DND-41 (cell line): ENCODE measurements around the gene CYP19A1.

ENCODE experiments used
- ATAC-seq: fragments of 200-7000 bp; cut with Tn5 transposase; 3 replicates; pipeline ENCODE4 v1.9.1; 2021; ENCODE audit warnings: low read depth; ENCODE audit not compliant: insufficient read depth
- DNase-seq: peaks from one replicate; pipeline ENCODE4 v3.0.0-alpha.2; 2020
- H2AFZ ChIP-seq: 2 replicates; pipeline ENCODE4 v1.6.0; 2012; ENCODE audit warnings: low read depth, low read length
- H3K27ac ChIP-seq: 2 replicates; pipeline ENCODE4 v1.5.1; 2012; ENCODE audit warnings: low read length, inconsistent platforms
- H3K27me3 ChIP-seq: fragments of 200-600 bp; sonication (generic); 2 replicates; pipeline ENCODE4 v1.6.0; 2012; ENCODE audit warnings: low read length, mild to moderate bottlenecking, inconsistent platforms; ENCODE audit not compliant: insufficient read depth, poor library complexity
- H3K36me3 ChIP-seq: 2 replicates; pipeline ENCODE4 v1.5.1; 2012; ENCODE audit warnings: low read length, inconsistent platforms; ENCODE audit not compliant: insufficient read depth
- H3K4me1 ChIP-seq: 2 replicates; pipeline ENCODE4 v1.5.1; 2012; ENCODE audit warnings: mild to moderate bottlenecking, low read length; ENCODE audit not compliant: insufficient read depth
- H3K4me2 ChIP-seq: 2 replicates; pipeline ENCODE4 v1.6.0; 2012; ENCODE audit warnings: mild to moderate bottlenecking, moderate library complexity, low read length, inconsistent platforms; ENCODE audit not compliant: insufficient read depth
- H3K4me3 ChIP-seq, 2 experiments: fragments of 200-600 bp in 1 of 2; shearing (Covaris generic) in 1 of 2; 2 replicates each; pipeline ENCODE4 v1.5.1; 2012 to 2016; ENCODE audit warnings: inconsistent platforms in 2 of 2, low read length in 2 of 2, mild to moderate bottlenecking in 2 of 2, low read depth in 1 of 2, moderate library complexity in 1 of 2
- H3K79me2 ChIP-seq: 2 replicates; pipeline ENCODE4 v1.6.0; 2012; ENCODE audit warnings: low read length, inconsistent platforms; ENCODE audit not compliant: insufficient read depth
- H3K9ac ChIP-seq: 2 replicates; pipeline ENCODE4 v1.6.0; 2012; ENCODE audit warnings: low read depth, mild to moderate bottlenecking, inconsistent platforms, low read length, moderate library complexity
- H3K9me3 ChIP-seq: 2 replicates; pipeline ENCODE4 v1.5.1; 2012; ENCODE audit warnings: low read length, moderate library complexity, mild to moderate bottlenecking, inconsistent platforms; ENCODE audit not compliant: insufficient read depth, severe bottlenecking
- H4K20me1 ChIP-seq: 2 replicates; pipeline ENCODE4 v1.6.0; 2012; ENCODE audit warnings: low read length; ENCODE audit not compliant: insufficient read depth
- EZH2 ChIP-seq: IDR thresholded peaks from 3 replicates; pipeline ENCODE4 v1.6.1; 2012; ENCODE audit warnings: borderline replicate concordance, low read depth, mild to moderate bottlenecking, moderate library complexity, low read length, inconsistent platforms; ENCODE audit not compliant: severe bottlenecking
- TF ChIP-seq, protein P1 (sequence below): IDR thresholded peaks from 2 replicates; pipeline ENCODE4 v1.5.1; 2012; ENCODE audit warnings: borderline replicate concordance, low read length, moderate library complexity, mild to moderate bottlenecking; ENCODE audit not compliant: poor library complexity, severe bottlenecking; ENCODE audit errors: extremely low read depth

The CYP19A1 gene

DNA sequence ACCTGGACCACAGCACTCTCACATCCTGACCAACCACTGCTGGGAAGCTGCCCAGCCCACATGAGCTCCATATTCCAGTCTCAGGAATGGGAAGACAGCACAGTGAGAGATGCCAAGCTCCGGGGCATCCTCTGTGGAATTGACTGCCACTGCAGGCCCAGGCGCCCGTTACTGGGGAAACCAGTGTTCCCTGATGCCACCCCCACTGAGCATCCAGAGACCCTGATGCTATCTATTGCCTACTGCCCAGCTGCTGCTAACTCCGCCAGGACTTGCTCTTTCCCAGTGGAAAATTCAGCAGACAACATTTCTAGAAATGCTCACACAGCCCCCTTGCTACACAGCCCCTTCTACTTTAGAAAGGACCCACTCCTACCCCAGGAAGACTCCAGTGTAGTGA, 57.6 kb downstream of the CYP19A1 start:
- H3K4me2 ChIP-seq: no peak overlapping the region
- ATAC-seq (no peak), DNase-seq (no peak)
- no peaks in the 10 kb centered on the region for H4K20me1 ChIP-seq
- H3K27ac ChIP-seq: no peak overlapping the region
- H3K27me3 ChIP-seq: peaks cover 6% of the 10 kb centered on the region
- no peaks in the 10 kb centered on the region for H3K9me3 ChIP-seq
- no peak for TF ChIP-seq EZH2
- TF ChIP-seq, protein P1, sequence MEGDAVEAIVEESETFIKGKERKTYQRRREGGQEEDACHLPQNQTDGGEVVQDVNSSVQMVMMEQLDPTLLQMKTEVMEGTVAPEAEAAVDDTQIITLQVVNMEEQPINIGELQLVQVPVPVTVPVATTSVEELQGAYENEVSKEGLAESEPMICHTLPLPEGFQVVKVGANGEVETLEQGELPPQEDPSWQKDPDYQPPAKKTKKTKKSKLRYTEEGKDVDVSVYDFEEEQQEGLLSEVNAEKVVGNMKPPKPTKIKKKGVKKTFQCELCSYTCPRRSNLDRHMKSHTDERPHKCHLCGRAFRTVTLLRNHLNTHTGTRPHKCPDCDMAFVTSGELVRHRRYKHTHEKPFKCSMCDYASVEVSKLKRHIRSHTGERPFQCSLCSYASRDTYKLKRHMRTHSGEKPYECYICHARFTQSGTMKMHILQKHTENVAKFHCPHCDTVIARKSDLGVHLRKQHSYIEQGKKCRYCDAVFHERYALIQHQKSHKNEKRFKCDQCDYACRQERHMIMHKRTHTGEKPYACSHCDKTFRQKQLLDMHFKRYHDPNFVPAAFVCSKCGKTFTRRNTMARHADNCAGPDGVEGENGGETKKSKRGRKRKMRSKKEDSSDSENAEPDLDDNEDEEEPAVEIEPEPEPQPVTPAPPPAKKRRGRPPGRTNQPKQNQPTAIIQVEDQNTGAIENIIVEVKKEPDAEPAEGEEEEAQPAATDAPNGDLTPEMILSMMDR: no peak
- H3K36me3 ChIP-seq: no peaks in the 10 kb centered on the region
- no peak overlapping the region for H3K4me3 ChIP-seq
- no peak overlapping the region for H3K9ac ChIP-seq
- H2AFZ ChIP-seq: no peak overlapping the region
- H3K4me1 ChIP-seq: peaks cover 14% of the 10 kb centered on the region
- no peaks in the 10 kb centered on the region for H3K79me2 ChIP-seq

DNA sequence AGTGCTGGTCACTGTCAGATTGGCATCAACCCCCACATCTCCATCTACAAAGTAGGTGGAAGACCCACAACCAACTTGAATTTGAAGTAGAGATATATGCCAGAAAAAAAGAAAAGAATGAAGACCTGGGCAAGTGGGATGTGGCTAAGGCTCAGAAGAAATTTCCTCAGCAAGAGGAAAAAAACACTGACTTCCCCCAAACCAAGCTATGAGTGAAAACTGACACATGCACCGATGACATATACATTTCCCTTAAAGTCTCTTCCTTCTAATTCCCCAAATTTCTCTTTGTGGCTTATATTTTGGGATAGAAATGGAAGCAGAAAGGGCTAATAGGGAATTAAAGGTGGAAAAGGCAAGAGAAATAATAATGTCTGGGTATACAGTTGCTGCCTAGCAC, 59.0 kb downstream of the CYP19A1 start:
- H4K20me1 ChIP-seq: no peaks in the 10 kb centered on the region
- H3K27ac ChIP-seq: no peak overlapping the region
- H2AFZ ChIP-seq: no peak overlapping the region
- no peaks in the 10 kb centered on the region; the same call in 1 of the 2 replicates for H3K4me1 ChIP-seq
- H3K79me2 ChIP-seq: no peaks in the 10 kb centered on the region
- H3K4me3 ChIP-seq: no peak overlapping the region
- no peak overlapping the region for H3K9ac ChIP-seq
- H3K4me2 ChIP-seq: no peak overlapping the region
- no peaks in the 10 kb centered on the region for H3K9me3 ChIP-seq
- TF ChIP-seq EZH2: no peak
- TF ChIP-seq, protein P1: no peak
- no peak for ATAC-seq
- peaks cover 9% of the 10 kb centered on the region for H3K27me3 ChIP-seq
- DNase-seq: no peak
- no peaks in the 10 kb centered on the region for H3K36me3 ChIP-seq

DNA sequence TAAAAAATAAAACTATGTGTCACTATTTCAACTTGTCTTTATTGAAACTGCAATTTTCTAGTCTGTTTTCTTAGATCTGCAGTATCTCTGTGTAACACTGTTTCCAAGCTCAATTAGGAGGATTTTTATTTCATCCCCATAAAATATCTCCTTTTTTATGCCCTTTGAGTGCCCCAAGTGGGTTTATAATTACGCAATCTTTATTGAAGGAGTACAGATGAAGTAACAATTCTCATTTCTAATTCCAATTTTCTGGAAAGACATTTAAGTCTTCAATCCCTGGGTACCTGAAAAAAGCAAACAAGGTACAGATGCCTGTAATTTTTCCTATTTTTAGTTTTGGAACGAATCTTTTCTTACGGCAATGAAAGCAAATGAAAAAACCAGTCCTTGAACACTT, 61.3 kb downstream of the CYP19A1 start:
- H4K20me1 ChIP-seq: no peaks in the 10 kb centered on the region
- no peak for DNase-seq
- no peak overlapping the region for H3K27ac ChIP-seq
- no peaks in the 10 kb centered on the region for H3K4me1 ChIP-seq
- H3K27me3 ChIP-seq: peaks cover 9% of the 10 kb centered on the region
- no peaks in the 10 kb centered on the region for H3K9me3 ChIP-seq
- H3K4me2 ChIP-seq: no peak overlapping the region
- no peaks in the 10 kb centered on the region for H3K36me3 ChIP-seq
- ATAC-seq: no peak
- H3K4me3 ChIP-seq: no peak overlapping the region
- H3K79me2 ChIP-seq: no peaks in the 10 kb centered on the region
- H3K9ac ChIP-seq: no peak overlapping the region
- H2AFZ ChIP-seq: no peak overlapping the region
- TF ChIP-seq, protein P1: no peak
- no peak for TF ChIP-seq EZH2

GRCh38 chr15:51274956-51275355, 63.4 kb downstream of the CYP19A1 start:
- Histone ChIP-seq H3K9ac (no peak overlapping the region), H3K27ac (no peak overlapping the region), H3K4me3 (no peak overlapping the region), H3K9me3 (no peaks in the 10 kb centered on the region), H3K36me3 (no peaks in the 10 kb centered on the region), H2AFZ (no peak overlapping the region), H3K79me2 (no peaks in the 10 kb centered on the region), H3K4me1 (no peaks in the 10 kb centered on the region), H4K20me1 (no peaks in the 10 kb centered on the region), H3K27me3 (peaks cover 12% of the 10 kb centered on the region), H3K4me2 (no peak overlapping the region)
- no peak for TF ChIP-seq EZH2
- TF ChIP-seq, protein P1: no peak
- ATAC-seq (peak; percentile 90), DNase-seq (peak; percentile 72)
